ENCODE measurements around the gene C18orf63.

GRCh38 chr18:74290794-74291471 lies 24.7 kb upstream of the C18orf63 start:
- no peak for TF ChIP-seq FOXP2 (optimal IDR thresholded peaks at IDR 0.05; ENCODE audit: control extremely low read depth, extremely low read length, insufficient read depth)
- no peak for TF ChIP-seq EZH2 (IDR thresholded peaks at IDR 0.05)
- no peak for TF ChIP-seq POLR2AphosphoS5 (IDR thresholded peaks at IDR 0.05; ENCODE audit: borderline replicate concordance, low read depth, low read length)

All from SK-N-MC (cell line).